ENCODE results near the gene KLHL8.
A peak's percentile ranks its signal among the peaks of the same experiment; 100 is the strongest.

The KLHL8 gene

GRCh38 chr4:87121341-87122065 is 98.9 kb downstream of the KLHL8 start:
- peak; percentile 6 for DNase-seq (ENCODE audit: low spot score)

GRCh38 chr4:87120411-87121162 is 99.8 kb downstream of the KLHL8 start:
- DNase-seq (ENCODE audit: low spot score) = no peak

- DNase-seq (ENCODE audit: low spot score) = no peak
These were observed 100.4 kb downstream of the KLHL8 start for GRCh38 chr4:87120010-87120409.

- peak; percentile 20 for DNase-seq (ENCODE audit: low spot score)
These were observed 101.6 kb downstream of the KLHL8 start for GRCh38 chr4:87118826-87119225.

DNA sequence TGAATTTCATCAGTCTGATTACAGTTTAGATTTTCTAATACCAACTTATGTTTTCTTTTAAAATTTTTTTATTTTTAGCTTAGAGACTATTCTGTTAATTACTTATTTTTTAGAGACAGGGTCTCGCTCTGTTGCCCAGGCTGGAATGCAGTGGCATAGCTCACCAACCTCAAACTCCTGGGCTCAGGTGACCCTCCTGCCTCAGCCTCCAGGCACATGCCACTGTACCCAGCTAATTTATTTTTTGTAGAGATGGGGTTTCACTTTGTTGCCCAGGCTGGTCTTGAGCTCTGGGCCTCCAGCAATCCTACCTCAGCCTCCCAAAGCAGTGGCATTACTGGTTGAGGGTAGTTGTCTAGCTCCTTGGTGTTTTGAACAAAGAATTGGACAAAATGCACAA is 102.0 kb downstream of the KLHL8 start:
- DNase-seq (ENCODE audit: low spot score) = no peak

GRCh38 chr4:87117732-87118075 is 102.7 kb downstream of the KLHL8 start:
- DNase-seq (ENCODE audit: low spot score) = no peak

GRCh38 chr4:87117051-87117731 is 103.2 kb downstream of the KLHL8 start:
- DNase-seq (ENCODE audit: low spot score) = no peak

- DNase-seq (ENCODE audit: low spot score) = no peak
These were observed 104.2 kb downstream of the KLHL8 start for GRCh38 chr4:87116231-87116630.

GRCh38 chr4:87114245-87115062 is 106.0 kb downstream of the KLHL8 start:
- no peak for DNase-seq (ENCODE audit: low spot score)

GRCh38 chr4:87112063-87112462 is 108.4 kb downstream of the KLHL8 start:
- DNase-seq (ENCODE audit: low spot score) = no peak

Data from AG08395 (cell line).